CD14-positive monocyte (primary cell): ENCODE results near the gene SLC25A36. TPM values are rescaled to one million over a fixed set of nuclear protein-coding genes. Genes with fewer than 3 reads are reported as not detected.

Experiments
- DNase-seq, 3 donors: peaks; one replicate each; pipeline ENCODE4 v3.0.0-alpha.2; 2011 to 2022
- H2AFZ ChIP-seq: 2 replicates; pipeline ENCODE4 v1.6.0; 2012; ENCODE audit warnings: mild to moderate bottlenecking, low read depth, low read length, inconsistent platforms; ENCODE audit not compliant: insufficient read depth, poor library complexity, severe bottlenecking
- H3K27ac ChIP-seq, 2 donors: 1 replicate in 1 of 2; 2 replicates in 1 of 2; pipeline ENCODE4 v1.5.1; 2012 to 2013; ENCODE audit warnings: low read length in 2 of 2, control low read depth in 1 of 2, inconsistent platforms in 1 of 2, low read depth in 1 of 2, mild to moderate bottlenecking in 1 of 2
- H3K27me3 ChIP-seq, 2 donors: one replicate each; pipeline versions ENCODE4 v1.6.0 to v1.6.1; 2011 to 2013; ENCODE audit warnings: low read length in 2 of 2; ENCODE audit not compliant: control insufficient read depth in 2 of 2, insufficient read depth in 2 of 2
- H3K36me3 ChIP-seq, 2 donors: replicated peaks in 1 of 2; 1 replicate in 1 of 2; 2 replicates in 1 of 2; pipeline versions ENCODE4 v1.5.1 to v1.6.1; 2012 to 2013; ENCODE audit warnings: low read length in 2 of 2, control low read depth in 1 of 2, inconsistent platforms in 1 of 2, mild to moderate bottlenecking in 1 of 2; ENCODE audit not compliant: insufficient read depth in 2 of 2, control insufficient read depth in 1 of 2
- H3K4me1 ChIP-seq, 2 donors: 1 replicate in 1 of 2; 2 replicates in 1 of 2; pipeline versions ENCODE4 v1.5.1 to v1.6.1; 2012 to 2013; ENCODE audit warnings: low read length in 2 of 2, control low read depth in 1 of 2, inconsistent platforms in 1 of 2, mild to moderate bottlenecking in 1 of 2, moderate library complexity in 1 of 2; ENCODE audit not compliant: insufficient read depth in 2 of 2, control insufficient read depth in 1 of 2
- H3K4me2 ChIP-seq: replicated peaks from 2 replicates; pipeline ENCODE3; 2012; ENCODE audit warnings: low read length, moderate library complexity, mild to moderate bottlenecking; ENCODE audit not compliant: poor library complexity, severe bottlenecking; ENCODE audit errors: extremely low read depth
- H3K4me3 ChIP-seq, 3 experiments: fragments of 200-600 bp in 1 of 3; sonication (generic) in 1 of 3; replicated peaks in 1 of 3; 1 replicate in 2 of 3; 2 replicates in 1 of 3; pipeline ENCODE4 v1.5.1; 2011 to 2013; ENCODE audit warnings: low read length in 3 of 3, mild to moderate bottlenecking in 3 of 3, control low read depth in 2 of 3, low read depth in 2 of 3, inconsistent platforms in 1 of 3, moderate library complexity in 1 of 3
- H3K79me2 ChIP-seq: 2 replicates; pipeline ENCODE4 v1.6.0; 2012; ENCODE audit warnings: mild to moderate bottlenecking, control low read depth, inconsistent platforms, low read length, moderate library complexity; ENCODE audit not compliant: insufficient read depth
- H3K9ac ChIP-seq: 2 replicates; pipeline ENCODE4 v1.6.0; 2017; ENCODE audit warnings: low read length, mild to moderate bottlenecking; ENCODE audit not compliant: insufficient read depth, poor library complexity, severe bottlenecking
- H3K9me3 ChIP-seq, 2 donors: replicated peaks in 1 of 2; 1 replicate in 1 of 2; 2 replicates in 1 of 2; pipeline versions ENCODE4 v1.5.1 to v1.6.1; 2012 to 2013; ENCODE audit warnings: low read length in 2 of 2, control low read depth in 1 of 2; ENCODE audit not compliant: control insufficient read depth in 1 of 2, insufficient read depth in 1 of 2
- H4K20me1 ChIP-seq: 2 replicates; pipeline ENCODE4 v1.6.0; 2012; ENCODE audit warnings: mild to moderate bottlenecking, low read length, control low read depth, moderate library complexity; ENCODE audit not compliant: insufficient read depth
- H3K27ac Mint-ChIP-seq, 7 donors: one replicate each; pipeline ENCODE4 v1.8.0; 2020; ENCODE audit warnings: mild to moderate bottlenecking in 7 of 7, mixed read lengths in 7 of 7, moderate library complexity in 6 of 7, inconsistent platforms in 2 of 7
- H3K27me3 Mint-ChIP-seq, 3 donors: one replicate each; pipeline ENCODE4 v1.8.0; 2021 to 2022; ENCODE audit warnings: low read depth in 3 of 3, mild to moderate bottlenecking in 3 of 3, mixed read lengths in 3 of 3, moderate library complexity in 3 of 3, inconsistent platforms in 1 of 3
- H3K36me3 Mint-ChIP-seq, 2 donors: one replicate each; pipeline ENCODE4 v1.8.0; 2020; ENCODE audit warnings: mixed read lengths in 2 of 2, inconsistent platforms in 1 of 2, mild to moderate bottlenecking in 1 of 2
- H3K4me1 Mint-ChIP-seq: one replicate; pipeline ENCODE4 v1.8.0; 2020; ENCODE audit warnings: mild to moderate bottlenecking, mixed read lengths
- H3K4me3 Mint-ChIP-seq, 2 donors: one replicate each; pipeline ENCODE4 v1.8.0; 2020; ENCODE audit warnings: mild to moderate bottlenecking in 2 of 2, mixed read lengths in 2 of 2, moderate library complexity in 1 of 2
- H3K9me3 Mint-ChIP-seq, 7 donors: one replicate each; pipeline ENCODE4 v1.8.0; 2020 to 2022; ENCODE audit warnings: mixed read lengths in 7 of 7, mild to moderate bottlenecking in 6 of 7, moderate library complexity in 6 of 7, inconsistent platforms in 2 of 7
- WGBS: methylation state at CpG from one replicate; pipeline ENCODE4 v1.1.5; 2013; ENCODE audit warnings: missing lambda C conversion rate; ENCODE audit not compliant: insufficient coverage; 5-methylcytosine and 5-hydroxymethylcytosine counted together
- intact Hi-C, 2 donors: fragments of 100-400 bp; cut with micrococcal nuclease; formaldehyde crosslinking; loops; one replicate each; pipeline versions ENCODE4 v1.15.0 to v1.15.1; 2023
- polyA plus RNA-seq, 3 donors: library from polyadenylated mRNA; depleted of rRNA in 1 of 3; unstranded in 2 of 3; stranded (reverse) in 1 of 3; fragments of 300-500 nt in 2 of 3; fragments of >200 nt in 1 of 3; fragmentation: Illumina TruSeq in 2 of 3; gene quantifications; 1 replicate in 2 of 3; 2 replicates in 1 of 3; pipeline ENCODE4 v1.2.3, GENCODE V29; 2012 to 2021
- TF ChIP-seq, protein P1 (sequence below): fragments of 200-600 bp; IDR thresholded peaks from one replicate; pipeline ENCODE4 v1.8.0; 2022; ENCODE audit warnings: antibody characterized with exemption, mild to moderate bottlenecking

SLC25A36 gene
- polyA plus RNA-seq, 3 donors: 20.4 to 30.3 (median 20.6) TPM

DNA sequence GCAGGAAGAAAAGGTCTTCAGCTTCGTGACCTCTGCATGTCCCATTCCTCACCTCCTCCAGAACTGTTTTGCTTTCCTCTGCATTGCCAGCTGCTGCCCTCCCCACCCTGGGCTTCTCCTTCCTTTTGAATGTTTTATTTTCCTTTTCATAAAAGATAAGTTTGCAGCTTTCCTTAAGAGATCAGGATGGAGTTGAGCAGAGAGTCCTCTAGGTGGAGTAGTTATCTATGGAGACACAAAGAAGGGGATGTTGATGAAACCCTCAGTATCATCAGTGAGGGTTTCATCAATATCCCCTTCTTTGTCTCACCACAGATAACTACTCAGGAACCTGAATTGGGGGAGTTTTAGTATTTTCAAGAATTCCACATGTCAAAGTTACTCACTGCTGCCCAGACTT lies 19.0 kb upstream of the SLC25A36 start:
- Mint-ChIP-seq H3K36me3 (no peaks in the 10 kb centered on the region), H3K27ac (no peak overlapping the region), H3K4me3 (no peak overlapping the region), H3K9me3 (peaks cover 0 to 1% (median 0%) of the 10 kb centered on the region in 7 donors), H3K27me3 (peaks cover 0 to 3% (median 2%) of the 10 kb centered on the region in 3 donors), H3K4me1 (no peaks in the 10 kb centered on the region)
- Histone ChIP-seq H3K4me3 (no peak overlapping the region), H3K36me3 (no peaks in the 10 kb centered on the region), H3K27me3 (no peaks in the 10 kb centered on the region), H3K4me1 (no peaks in the 10 kb centered on the region), H2AFZ (no peak overlapping the region), H3K9me3 (no peaks in the 10 kb centered on the region), H4K20me1 (no peaks in the 10 kb centered on the region), H3K9ac (no peak overlapping the region), H3K27ac (no peak overlapping the region), H3K4me2 (no peak overlapping the region), H3K79me2 (no peaks in the 10 kb centered on the region)
- intact Hi-C loops: loop anchor here in 1 of 2 donors (10.0 kb wide), 1 partner anchor 52 kb away; no protein-coding TSS in a partner anchor
- 20% methylated on average over 1 of the region's 1 CpG for WGBS
- no peak for DNase-seq
- TF ChIP-seq, protein P1, sequence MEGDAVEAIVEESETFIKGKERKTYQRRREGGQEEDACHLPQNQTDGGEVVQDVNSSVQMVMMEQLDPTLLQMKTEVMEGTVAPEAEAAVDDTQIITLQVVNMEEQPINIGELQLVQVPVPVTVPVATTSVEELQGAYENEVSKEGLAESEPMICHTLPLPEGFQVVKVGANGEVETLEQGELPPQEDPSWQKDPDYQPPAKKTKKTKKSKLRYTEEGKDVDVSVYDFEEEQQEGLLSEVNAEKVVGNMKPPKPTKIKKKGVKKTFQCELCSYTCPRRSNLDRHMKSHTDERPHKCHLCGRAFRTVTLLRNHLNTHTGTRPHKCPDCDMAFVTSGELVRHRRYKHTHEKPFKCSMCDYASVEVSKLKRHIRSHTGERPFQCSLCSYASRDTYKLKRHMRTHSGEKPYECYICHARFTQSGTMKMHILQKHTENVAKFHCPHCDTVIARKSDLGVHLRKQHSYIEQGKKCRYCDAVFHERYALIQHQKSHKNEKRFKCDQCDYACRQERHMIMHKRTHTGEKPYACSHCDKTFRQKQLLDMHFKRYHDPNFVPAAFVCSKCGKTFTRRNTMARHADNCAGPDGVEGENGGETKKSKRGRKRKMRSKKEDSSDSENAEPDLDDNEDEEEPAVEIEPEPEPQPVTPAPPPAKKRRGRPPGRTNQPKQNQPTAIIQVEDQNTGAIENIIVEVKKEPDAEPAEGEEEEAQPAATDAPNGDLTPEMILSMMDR: peak; percentile 48

- Histone ChIP-seq H3K79me2 (no peaks in the 10 kb centered on the region), H3K9ac (no peak overlapping the region), H3K4me3 (no peak overlapping the region), H3K27me3 (no peaks in the 10 kb centered on the region), H3K9me3 (no peaks in the 10 kb centered on the region), H3K4me2 (no peak overlapping the region), H2AFZ (no peak overlapping the region), H3K36me3 (no peaks in the 10 kb centered on the region), H3K27ac (no peak overlapping the region), H4K20me1 (no peaks in the 10 kb centered on the region), H3K4me1 (no peaks in the 10 kb centered on the region)
- TF ChIP-seq, protein P1: no peak
- Mint-ChIP-seq H3K36me3 (no peaks in the 10 kb centered on the region), H3K4me1 (no peaks in the 10 kb centered on the region), H3K27me3 (peaks cover 0 to 3% (median 2%) of the 10 kb centered on the region in 3 donors), H3K9me3 (peaks cover 0 to 1% (median 0%) of the 10 kb centered on the region in 7 donors), H3K4me3 (no peak overlapping the region), H3K27ac (no peak overlapping the region)
- DNase-seq: no peak
- WGBS: 93% methylated on average over 3 of the region's 6 CpGs
- intact Hi-C loops: loop anchor here in 1 of 2 donors (10.0 kb wide), 1 partner anchor 51 kb away; no protein-coding TSS in a partner anchor
Observed at GRCh38 chr3:140924097-140924873, 17.4 kb upstream of the SLC25A36 start.
